ENCODE measurements around the gene PHACTR3.
"Not testable (repeated sequence)": the region's sequence is repeated elsewhere in the genome, so short reads cannot be mapped to it uniquely, and the experiment has no call there.

The PHACTR3 gene

GRCh38 chr20:59603781-59604541, at the start of gene PHACTR3:
PHACTR3 (plus strand) TSS chr20:59604540; CDS start chr20:59605015, 475 bp downstream.
- no peak for DNase-seq (ENCODE audit: low read depth in 2 of 2)

- not testable (repeated sequence) for DNase-seq (ENCODE audit: low read depth in 2 of 2)
Observed at GRCh38 chr20:59557733-59558529, 46.4 kb upstream of the PHACTR3 start.

- no peak for DNase-seq (ENCODE audit: low read depth in 2 of 2)
Observed at GRCh38 chr20:59559024-59559817, 45.1 kb upstream of the PHACTR3 start.

- DNase-seq (ENCODE audit: low read depth in 2 of 2): no peak
Observed at GRCh38 chr20:59559863-59560262, 44.5 kb upstream of the PHACTR3 start.

GRCh38 chr20:59560588-59561227, 43.6 kb upstream of the PHACTR3 start:
- no peak for DNase-seq (ENCODE audit: low read depth in 2 of 2)

- DNase-seq (ENCODE audit: low read depth in 2 of 2): no peak
Observed at GRCh38 chr20:59561228-59561605, 43.1 kb upstream of the PHACTR3 start.

- DNase-seq (ENCODE audit: low read depth in 2 of 2): no peak
Observed at GRCh38 chr20:59561614-59562277, 42.6 kb upstream of the PHACTR3 start.

GRCh38 chr20:59564171-59564570, 40.2 kb upstream of the PHACTR3 start:
- no peak for DNase-seq (ENCODE audit: low read depth in 2 of 2)

GRCh38 chr20:59564943-59565342, 39.4 kb upstream of the PHACTR3 start:
- no peak for DNase-seq (ENCODE audit: low read depth in 2 of 2)

GRCh38 chr20:59565768-59566461, 38.4 kb upstream of the PHACTR3 start:
- DNase-seq (ENCODE audit: low read depth in 2 of 2): no peak

GRCh38 chr20:59566631-59567524, 37.5 kb upstream of the PHACTR3 start:
- DNase-seq (ENCODE audit: low read depth in 2 of 2): no peak

GRCh38 chr20:59567585-59568508, 36.5 kb upstream of the PHACTR3 start:
- DNase-seq (ENCODE audit: low read depth in 2 of 2): no peak

GRCh38 chr20:59568509-59569024, 35.8 kb upstream of the PHACTR3 start:
- DNase-seq (ENCODE audit: low read depth in 2 of 2): no peak

GRCh38 chr20:59569305-59569704, 35.0 kb upstream of the PHACTR3 start:
- no peak for DNase-seq (ENCODE audit: low read depth in 2 of 2)

GRCh38 chr20:59571151-59571550, 33.2 kb upstream of the PHACTR3 start:
- no peak for DNase-seq (ENCODE audit: low read depth in 2 of 2)

GRCh38 chr20:59571551-59572314, 32.6 kb upstream of the PHACTR3 start:
- peak; percentile 25 to 30 for DNase-seq (ENCODE audit: low read depth in 2 of 2)

- DNase-seq (ENCODE audit: low read depth in 2 of 2): no peak
Observed at GRCh38 chr20:59572515-59572914, 31.8 kb upstream of the PHACTR3 start.
